22Rv1 (cell line): ENCODE results near the gene BRI3BP.

Experiments used
- H3K27ac ChIP-seq: fragments of 450-650 bp; 2 replicates; pipeline ENCODE4 v1.5.1; 2017
- ZFX ChIP-seq: fragments of 450-650 bp; IDR thresholded peaks from 2 replicates; pipeline ENCODE4 v1.6.1; 2017; ENCODE audit warnings: antibody characterized with exemption, borderline replicate concordance
- TF ChIP-seq, protein P1 (sequence below): fragments of 450-650 bp; IDR thresholded peaks from 2 replicates; pipeline ENCODE4 v1.5.1; 2017; ENCODE audit warnings: mild to moderate bottlenecking

BRI3BP gene

DNA sequence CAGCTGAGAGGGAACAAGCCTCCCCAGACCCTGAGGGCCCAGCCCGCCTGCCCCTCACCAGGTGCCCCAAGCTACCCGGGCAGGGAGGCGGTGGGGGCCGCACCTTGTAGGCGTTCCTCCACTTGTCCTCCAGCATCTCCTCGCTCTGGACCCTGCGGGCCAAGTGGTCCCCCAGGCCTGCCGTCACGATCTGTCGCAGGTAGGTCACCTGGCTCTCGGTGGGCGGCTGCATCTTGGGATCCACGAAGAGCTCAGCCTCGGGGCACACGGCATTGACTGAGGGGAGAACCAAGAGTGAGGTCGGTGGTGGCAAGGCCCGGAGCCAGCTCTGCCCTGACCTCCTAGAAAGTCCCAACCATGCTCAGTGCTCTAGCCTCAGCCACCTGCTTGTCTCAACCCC, 41.1 kb upstream of the BRI3BP start:
- no peak overlapping the region for H3K27ac ChIP-seq
- TF ChIP-seq, protein P1, sequence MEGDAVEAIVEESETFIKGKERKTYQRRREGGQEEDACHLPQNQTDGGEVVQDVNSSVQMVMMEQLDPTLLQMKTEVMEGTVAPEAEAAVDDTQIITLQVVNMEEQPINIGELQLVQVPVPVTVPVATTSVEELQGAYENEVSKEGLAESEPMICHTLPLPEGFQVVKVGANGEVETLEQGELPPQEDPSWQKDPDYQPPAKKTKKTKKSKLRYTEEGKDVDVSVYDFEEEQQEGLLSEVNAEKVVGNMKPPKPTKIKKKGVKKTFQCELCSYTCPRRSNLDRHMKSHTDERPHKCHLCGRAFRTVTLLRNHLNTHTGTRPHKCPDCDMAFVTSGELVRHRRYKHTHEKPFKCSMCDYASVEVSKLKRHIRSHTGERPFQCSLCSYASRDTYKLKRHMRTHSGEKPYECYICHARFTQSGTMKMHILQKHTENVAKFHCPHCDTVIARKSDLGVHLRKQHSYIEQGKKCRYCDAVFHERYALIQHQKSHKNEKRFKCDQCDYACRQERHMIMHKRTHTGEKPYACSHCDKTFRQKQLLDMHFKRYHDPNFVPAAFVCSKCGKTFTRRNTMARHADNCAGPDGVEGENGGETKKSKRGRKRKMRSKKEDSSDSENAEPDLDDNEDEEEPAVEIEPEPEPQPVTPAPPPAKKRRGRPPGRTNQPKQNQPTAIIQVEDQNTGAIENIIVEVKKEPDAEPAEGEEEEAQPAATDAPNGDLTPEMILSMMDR = no peak
- no peak for TF ChIP-seq ZFX

DNA sequence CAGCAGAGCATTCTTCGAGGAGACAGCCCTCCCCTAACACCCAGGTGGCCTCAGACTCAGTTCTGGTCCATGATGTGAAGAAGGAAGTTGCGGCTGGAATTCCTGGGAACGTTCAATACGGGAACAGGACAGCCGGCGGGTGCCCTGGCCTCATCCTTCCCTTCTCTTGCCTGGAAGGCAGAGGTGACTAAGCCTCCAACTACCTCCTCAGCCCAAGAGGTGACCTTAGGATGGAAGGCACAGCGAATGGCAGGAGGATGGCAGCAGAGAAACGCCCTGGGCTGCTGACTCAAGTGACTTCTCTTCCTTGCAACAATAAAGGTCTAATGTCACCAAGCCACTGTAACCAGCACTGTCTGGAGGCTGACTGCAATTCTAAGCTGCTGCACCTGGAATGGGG, 40.6 kb upstream of the BRI3BP start:
- H3K27ac ChIP-seq = no peak overlapping the region
- TF ChIP-seq, protein P1 = no peak
- no peak for TF ChIP-seq ZFX

DNA sequence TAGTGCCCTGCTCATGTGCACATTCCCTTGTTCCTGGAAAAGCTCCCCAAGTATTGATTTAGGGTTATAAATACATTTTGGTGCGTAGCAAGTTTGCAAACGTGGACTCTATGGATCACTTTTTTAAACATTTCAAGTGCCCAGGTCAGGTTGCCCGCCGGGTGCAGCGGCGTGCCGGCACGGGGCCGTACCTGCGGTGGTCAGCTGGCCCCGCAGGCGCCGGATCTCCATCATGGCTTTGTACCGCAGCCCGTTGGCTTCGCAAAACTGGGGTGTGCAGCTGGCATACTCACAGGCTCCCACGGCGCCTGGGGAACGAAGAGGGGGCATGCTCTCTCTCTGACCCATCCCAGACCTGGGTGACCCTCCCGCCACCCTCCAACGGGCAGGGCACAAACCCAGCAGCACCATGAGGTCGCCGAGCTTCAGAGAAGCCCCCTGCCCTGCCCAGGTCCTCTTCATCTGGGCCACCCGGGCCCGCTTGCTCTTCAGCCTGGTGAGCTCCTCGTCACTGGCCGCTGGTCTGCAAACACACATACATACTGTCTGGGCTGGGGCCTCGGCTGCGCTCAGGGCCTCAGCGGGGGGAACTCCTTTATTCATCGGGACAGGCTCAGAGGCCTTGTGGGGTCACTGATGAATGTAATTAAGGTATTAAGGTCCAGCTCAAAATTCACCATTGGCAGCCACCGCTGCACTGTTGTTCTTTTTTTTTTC, 39.6 kb upstream of the BRI3BP start:
- H3K27ac ChIP-seq = no peak overlapping the region
- TF ChIP-seq, protein P1 = no peak
- no peak for TF ChIP-seq ZFX

DNA sequence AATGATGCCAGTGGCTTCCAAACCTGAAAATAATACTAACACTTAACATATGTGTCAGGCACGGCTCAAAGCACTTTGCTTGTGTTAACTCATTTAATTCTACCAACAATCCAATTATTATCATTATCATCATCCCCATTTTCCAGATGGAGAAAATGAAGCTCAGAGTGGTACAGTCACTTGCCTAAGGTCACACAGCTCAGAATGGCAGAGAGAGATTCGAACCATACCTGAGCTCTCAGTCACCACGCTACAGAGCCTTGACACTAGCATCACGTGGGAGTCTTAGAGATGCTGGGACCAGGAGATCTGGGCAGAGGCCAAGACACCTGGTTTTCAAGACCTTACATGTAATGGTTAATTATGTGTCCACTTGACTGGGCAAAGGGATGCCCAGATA, 38.7 kb upstream of the BRI3BP start:
- no peak overlapping the region for H3K27ac ChIP-seq
- TF ChIP-seq, protein P1 = no peak
- TF ChIP-seq ZFX = no peak

DNA sequence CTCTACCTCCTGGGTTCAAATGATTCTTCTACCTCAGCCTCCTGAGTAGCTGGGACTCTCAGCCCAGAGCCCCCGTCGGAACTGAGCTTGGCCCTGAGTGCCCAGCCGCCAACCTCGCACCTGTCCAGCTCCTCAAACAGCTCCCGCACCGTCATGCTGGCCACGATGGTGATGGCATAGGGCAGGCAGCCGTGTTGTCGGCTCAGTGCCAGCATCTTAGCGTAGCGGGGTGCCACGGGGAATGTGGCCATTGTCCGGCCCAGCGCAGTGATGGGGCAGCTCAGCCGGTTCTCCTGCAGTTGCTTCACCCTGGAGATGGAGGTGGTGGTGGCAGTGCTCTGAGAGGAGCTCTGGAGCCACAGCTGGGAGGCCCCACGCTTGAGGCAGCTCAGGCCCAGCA, 36.9 kb upstream of the BRI3BP start:
- no peak overlapping the region for H3K27ac ChIP-seq
- TF ChIP-seq, protein P1 = no peak
- TF ChIP-seq ZFX = no peak

DNA sequence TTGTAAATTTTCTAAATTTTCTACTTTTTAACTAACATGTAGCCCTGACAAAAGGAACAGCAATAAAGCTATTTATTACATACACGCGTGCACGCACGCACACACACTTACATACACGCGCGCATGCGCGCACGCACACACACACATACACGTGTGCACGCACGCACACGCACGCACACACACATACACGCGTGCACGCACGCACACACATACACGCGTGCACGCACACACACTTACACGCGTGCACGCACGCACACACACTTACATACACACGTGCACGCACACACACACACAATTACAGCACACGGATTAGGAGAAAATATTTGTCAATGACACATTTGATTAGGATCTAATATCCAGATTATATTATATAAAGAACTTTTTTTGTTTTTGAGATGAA, 32.4 kb upstream of the BRI3BP start:
- TF ChIP-seq ZFX = no peak
- TF ChIP-seq, protein P1 = no peak
- no peak overlapping the region for H3K27ac ChIP-seq

DNA sequence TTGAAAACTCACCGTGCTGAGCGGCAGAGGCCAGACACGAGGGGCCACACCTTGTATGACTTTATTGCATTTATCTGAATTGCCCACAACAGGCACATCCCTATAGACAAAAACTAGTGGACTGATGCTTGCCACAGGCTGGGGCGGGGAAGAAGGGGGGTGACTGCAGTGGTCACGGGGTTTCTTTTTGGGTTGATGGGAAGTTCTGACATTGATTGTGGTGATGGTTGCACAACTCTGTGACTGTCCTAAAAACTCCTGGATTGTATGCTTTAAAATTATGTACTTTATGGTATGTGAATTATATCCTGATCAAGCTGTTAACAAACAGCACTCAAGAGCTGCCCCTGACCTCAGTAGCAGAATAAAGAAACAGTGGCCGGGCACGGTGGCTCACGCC, 30.2 kb upstream of the BRI3BP start:
- no peak overlapping the region for H3K27ac ChIP-seq
- TF ChIP-seq, protein P1 = no peak
- TF ChIP-seq ZFX = no peak
